Prostate gland (tissue), 2 donors: ENCODE data around the gene TAPT1. TPM values are rescaled to one million over a fixed set of nuclear protein-coding genes. Genes with fewer than 3 reads are reported as not detected.

Source experiments
- DNase-seq: peaks from one replicate; pipeline ENCODE4 v3.0.0-alpha.2; 2019; ENCODE audit warnings: low spot score
- H3K27ac ChIP-seq, 2 donors: fragments of 200-600 bp; sonication (generic); 2 replicates each; pipeline ENCODE4 v1.5.1; 2017 to 2019
- H3K27me3 ChIP-seq: fragments of 200-600 bp; sonication (generic); replicated peaks from 2 replicates; pipeline ENCODE4 v1.5.1; 2019; ENCODE audit not compliant: insufficient read depth
- H3K36me3 ChIP-seq, 2 donors: fragments of 200-600 bp; sonication (generic); 1 replicate in 1 of 2; 2 replicates in 1 of 2; pipeline versions ENCODE4 v1.5.1 to v1.8.1; 2017 to 2019
- H3K4me1 ChIP-seq: fragments of 200-600 bp; sonication (generic); replicated peaks from 2 replicates; pipeline ENCODE4 v1.5.1; 2019
- H3K4me3 ChIP-seq, 2 donors: fragments of 200-600 bp; sonication (generic); 2 replicates each; pipeline ENCODE4 v1.5.1; 2017 to 2019
- H3K9me3 ChIP-seq: fragments of 200-600 bp; sonication (generic); 2 replicates; pipeline ENCODE4 v1.5.1; 2017
- POLR2A ChIP-seq: fragments of 450-650 bp; IDR thresholded peaks from one replicate; pipeline ENCODE4 v1.6.1; 2016; ENCODE audit warnings: antibody characterized with exemption, mild to moderate bottlenecking
- POLR2AphosphoS5 ChIP-seq: sonication (generic); formaldehyde crosslinking; IDR thresholded peaks from one replicate; pipeline ENCODE4 v1.6.1; 2017; ENCODE audit warnings: antibody characterized with exemption
- WGBS: methylation state at CpG from one replicate; pipeline ENCODE4 v1.1.5; 2018; 5-methylcytosine and 5-hydroxymethylcytosine counted together
- intact Hi-C: fragments of 100-400 bp; cut with DNase I; formaldehyde crosslinking; loops from one replicate; pipeline ENCODE4 v1.14.2; 2022
- total RNA-seq, 2 donors: library from RNA; depleted of rRNA; stranded (reverse); fragments of >200 nt; gene quantifications; one replicate each; pipeline ENCODE4 v1.1.0, GENCODE V29; 2016
- TF ChIP-seq, protein P1 (sequence below), 4 experiments: fragments of 200-600 bp in 2 of 4; fragments of 450-650 bp in 2 of 4; sonication (generic) in 2 of 4; IDR thresholded peaks; 1 replicate in 3 of 4; 2 replicates in 1 of 4; pipeline ENCODE4 v1.5.1; 2016 to 2019; ENCODE audit warnings: antibody characterized with exemption in 4 of 4, mild to moderate bottlenecking in 2 of 4, moderate library complexity in 2 of 4

TAPT1 gene
- total RNA-seq, 2 donors from 2014 or later: 16.2 to 48.6 TPM

DNA sequence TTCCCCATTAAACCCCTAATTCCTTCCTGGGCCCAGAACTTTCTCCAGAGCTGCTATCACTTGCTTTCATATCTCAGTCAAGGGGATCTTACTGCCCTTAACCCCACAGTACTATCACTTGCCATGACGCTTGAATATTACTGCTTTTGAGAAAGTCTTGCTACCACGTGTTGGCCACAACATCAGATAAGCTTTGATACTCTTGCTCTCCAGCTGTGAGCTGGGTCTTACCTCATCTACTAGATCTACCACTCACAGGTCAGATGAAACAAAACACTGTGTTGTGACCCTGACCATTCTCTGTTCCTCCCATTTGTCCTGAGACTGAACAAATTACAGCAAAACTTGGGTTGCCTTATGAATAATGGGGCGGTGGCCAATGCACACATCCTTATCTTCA is 12.1 kb upstream of the TAPT1 start:
- TF ChIP-seq POLR2A: no peak
- TF ChIP-seq POLR2AphosphoS5: no peak
- TF ChIP-seq, protein P1, sequence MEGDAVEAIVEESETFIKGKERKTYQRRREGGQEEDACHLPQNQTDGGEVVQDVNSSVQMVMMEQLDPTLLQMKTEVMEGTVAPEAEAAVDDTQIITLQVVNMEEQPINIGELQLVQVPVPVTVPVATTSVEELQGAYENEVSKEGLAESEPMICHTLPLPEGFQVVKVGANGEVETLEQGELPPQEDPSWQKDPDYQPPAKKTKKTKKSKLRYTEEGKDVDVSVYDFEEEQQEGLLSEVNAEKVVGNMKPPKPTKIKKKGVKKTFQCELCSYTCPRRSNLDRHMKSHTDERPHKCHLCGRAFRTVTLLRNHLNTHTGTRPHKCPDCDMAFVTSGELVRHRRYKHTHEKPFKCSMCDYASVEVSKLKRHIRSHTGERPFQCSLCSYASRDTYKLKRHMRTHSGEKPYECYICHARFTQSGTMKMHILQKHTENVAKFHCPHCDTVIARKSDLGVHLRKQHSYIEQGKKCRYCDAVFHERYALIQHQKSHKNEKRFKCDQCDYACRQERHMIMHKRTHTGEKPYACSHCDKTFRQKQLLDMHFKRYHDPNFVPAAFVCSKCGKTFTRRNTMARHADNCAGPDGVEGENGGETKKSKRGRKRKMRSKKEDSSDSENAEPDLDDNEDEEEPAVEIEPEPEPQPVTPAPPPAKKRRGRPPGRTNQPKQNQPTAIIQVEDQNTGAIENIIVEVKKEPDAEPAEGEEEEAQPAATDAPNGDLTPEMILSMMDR (IDR thresholded peaks at IDR 0.05): no peak
- Histone ChIP-seq H3K27ac (no peak overlapping the region), H3K9me3 (no peaks in the 10 kb centered on the region), H3K4me1 (no peaks in the 10 kb centered on the region), H3K36me3 (no peaks in the 10 kb centered on the region), H3K4me3 (no peak overlapping the region), H3K27me3 (no peaks in the 10 kb centered on the region)
- 89% methylated on average over 3 of the region's 3 CpGs for WGBS
- intact Hi-C loops: no loop called here
- no peak for DNase-seq

DNA sequence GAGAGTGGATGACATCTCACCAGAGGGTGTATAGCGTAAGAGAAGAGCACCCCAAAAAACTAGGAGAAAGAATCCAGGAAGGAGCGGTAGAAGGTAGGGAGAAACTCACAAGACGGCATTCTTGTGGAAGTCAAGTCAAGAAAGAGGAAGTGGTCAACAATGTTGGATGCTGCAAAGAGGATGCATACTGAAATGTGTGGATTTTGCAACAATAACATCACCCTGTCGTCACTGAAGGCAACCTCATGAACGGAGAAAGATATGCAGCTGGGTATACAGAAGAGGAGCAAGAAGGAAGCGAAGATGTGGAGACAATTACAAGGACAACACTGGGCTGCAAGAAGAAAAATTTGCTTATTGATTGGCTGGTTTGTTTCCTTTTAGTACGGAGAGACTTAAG is 11.4 kb upstream of the TAPT1 start:
- intact Hi-C loops: no loop called here
- Histone ChIP-seq H3K4me3 (no peak overlapping the region), H3K27ac (no peak overlapping the region), H3K4me1 (no peaks in the 10 kb centered on the region), H3K27me3 (no peaks in the 10 kb centered on the region), H3K9me3 (no peaks in the 10 kb centered on the region), H3K36me3 (no peaks in the 10 kb centered on the region)
- no peak for TF ChIP-seq POLR2AphosphoS5
- no peak for TF ChIP-seq POLR2A
- TF ChIP-seq, protein P1 (IDR thresholded peaks at IDR 0.05): no peak
- 92% methylated on average over 7 of the region's 7 CpGs for WGBS
- DNase-seq: no peak

DNA sequence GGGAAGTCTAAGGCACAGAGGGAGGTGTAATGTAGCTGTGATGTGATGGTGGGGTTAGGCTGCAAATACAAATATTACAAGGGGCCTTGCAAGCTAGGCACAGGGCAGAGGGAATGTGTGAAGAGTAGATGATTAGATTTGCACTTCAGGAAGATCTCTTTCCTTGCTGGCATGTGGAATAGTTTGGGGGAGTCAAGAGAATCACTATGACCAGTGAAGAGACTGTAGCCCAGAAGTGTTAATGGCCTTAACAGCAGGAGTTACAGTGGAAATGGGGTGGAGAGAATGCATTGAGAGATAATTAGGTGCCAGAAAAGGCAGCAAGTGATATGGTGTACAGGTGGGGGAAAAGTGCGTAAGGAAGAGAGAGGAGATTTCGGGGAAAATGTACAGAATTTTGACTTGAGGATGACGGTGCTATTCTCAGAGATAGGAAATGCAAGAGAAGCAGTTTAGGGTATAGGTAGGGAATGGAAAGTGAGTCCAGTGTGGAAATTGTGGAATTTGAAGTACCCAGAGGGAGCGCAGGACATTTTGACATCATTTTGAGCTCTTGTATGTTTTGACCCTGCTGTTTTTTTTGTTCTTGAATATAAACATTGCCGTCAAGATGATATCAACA is 10.2 kb upstream of the TAPT1 start:
- H3K27me3 ChIP-seq: no peaks in the 10 kb centered on the region
- intact Hi-C loops: no loop called here
- no peaks in the 10 kb centered on the region for H3K36me3 ChIP-seq
- TF ChIP-seq, protein P1 (IDR thresholded peaks at IDR 0.05): no peak
- TF ChIP-seq POLR2AphosphoS5 (no peak), POLR2A (no peak)
- DNase-seq: no peak
- H3K9me3 ChIP-seq: no peaks in the 10 kb centered on the region
- H3K27ac ChIP-seq: no peak overlapping the region
- no peaks in the 10 kb centered on the region for H3K4me1 ChIP-seq
- 95% methylated on average over 5 of the region's 5 CpGs for WGBS
- no peak overlapping the region for H3K4me3 ChIP-seq

DNA sequence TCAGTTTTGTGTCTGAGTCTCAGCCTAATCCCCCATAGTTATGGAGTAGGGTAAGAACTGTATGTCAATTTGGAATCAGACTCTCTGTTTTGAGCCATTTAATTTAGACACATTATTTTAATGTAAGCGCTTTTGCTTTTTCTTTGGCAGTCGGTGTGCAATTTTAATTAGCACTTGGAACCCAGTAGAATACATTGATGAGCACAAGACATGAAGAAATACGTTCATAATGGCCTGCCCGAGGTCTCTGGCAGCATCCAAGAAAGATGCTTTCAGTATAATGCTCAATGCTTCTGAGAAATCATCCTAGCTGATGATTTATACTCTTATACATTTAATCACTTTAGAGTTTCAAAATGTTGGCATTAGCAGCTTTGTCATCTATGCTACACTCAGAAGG is 8.9 kb upstream of the TAPT1 start:
- Histone ChIP-seq H3K9me3 (no peaks in the 10 kb centered on the region), H3K4me3 (no peak overlapping the region), H3K36me3 (no peaks in the 10 kb centered on the region), H3K27me3 (no peaks in the 10 kb centered on the region), H3K27ac (no peak overlapping the region), H3K4me1 (no peaks in the 10 kb centered on the region)
- WGBS: 93% methylated on average over 4 of the region's 4 CpGs
- intact Hi-C loops: no loop called here
- TF ChIP-seq POLR2AphosphoS5: no peak
- no peak for TF ChIP-seq POLR2A
- TF ChIP-seq, protein P1 (IDR thresholded peaks at IDR 0.05): no peak
- DNase-seq: no peak

DNA sequence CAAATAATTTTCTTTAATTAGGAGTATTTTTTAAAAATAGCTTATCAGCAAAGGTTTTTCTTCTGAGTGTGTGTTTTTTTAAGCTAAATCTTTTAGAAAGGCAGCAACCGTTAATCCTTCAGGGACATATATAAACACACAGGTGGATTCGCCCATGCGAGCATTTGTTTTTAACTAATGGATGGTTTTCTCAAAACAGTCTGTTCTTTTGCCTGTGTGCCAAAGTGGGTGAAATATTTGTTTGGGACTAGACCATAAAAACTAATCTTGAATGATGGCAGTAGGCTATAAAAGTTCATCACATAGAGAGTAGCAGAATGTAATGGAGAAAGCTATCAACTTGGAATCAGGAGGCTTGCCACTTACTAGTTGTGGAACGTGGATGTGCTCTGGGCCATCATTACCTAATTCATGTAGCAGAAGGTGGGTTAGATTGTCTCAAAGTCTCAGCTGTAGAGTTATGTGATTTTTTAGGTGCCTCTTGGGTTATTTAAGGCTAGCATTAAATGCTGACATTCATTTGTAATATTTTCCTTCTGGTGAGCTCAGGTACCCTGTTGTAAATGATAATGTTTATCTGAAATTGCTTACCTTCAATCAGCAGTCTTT is 7.4 kb upstream of the TAPT1 start:
- WGBS: 41% methylated on average over 4 of the region's 4 CpGs
- H3K36me3 ChIP-seq: no peaks in the 10 kb centered on the region
- TF ChIP-seq POLR2AphosphoS5: no peak
- TF ChIP-seq POLR2A: no peak
- TF ChIP-seq, protein P1 (IDR thresholded peaks at IDR 0.05): no peak
- no peak overlapping the region for H3K4me3 ChIP-seq
- H3K4me1 ChIP-seq: no peaks in the 10 kb centered on the region
- no peak for DNase-seq
- H3K27me3 ChIP-seq: no peaks in the 10 kb centered on the region
- no peaks in the 10 kb centered on the region for H3K9me3 ChIP-seq
- intact Hi-C loops: no loop called here
- H3K27ac ChIP-seq: no peak overlapping the region
